DMS53 (cell line): ENCODE results near the gene SLC30A10.
"Not testable (repeated sequence)": the region's sequence is repeated elsewhere in the genome, so short reads cannot be mapped to it uniquely, and the experiment has no call there.

Experiments
- DNase-seq: peaks from one replicate; lab custom pipeline; 2025; lab: John Stamatoyannopoulos, UW

Gene SLC30A10

GRCh38 chr1:219891846-219892245 lies 36.5 kb downstream of the SLC30A10 start:
- DNase-seq: not testable (repeated sequence)

DNA sequence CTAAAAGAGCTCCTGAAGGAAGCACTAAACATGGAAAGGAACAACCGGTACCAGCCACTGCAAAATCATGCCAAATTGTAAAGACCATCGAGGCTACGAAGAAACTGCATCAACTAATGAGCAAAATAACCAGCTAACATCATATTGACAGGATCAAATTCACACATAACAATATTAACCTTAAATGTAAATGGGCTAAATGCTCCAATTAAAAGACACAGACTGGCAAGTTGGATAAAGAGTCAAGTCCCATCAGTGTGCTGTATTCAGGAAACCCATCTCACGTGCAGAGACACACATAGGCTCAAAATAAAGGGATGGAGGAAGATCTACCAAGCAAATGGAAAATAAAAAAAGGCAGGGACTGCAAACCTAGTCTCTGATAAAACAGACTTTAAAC lies 39.7 kb downstream of the SLC30A10 start:
- DNase-seq: not testable (repeated sequence)

DNA sequence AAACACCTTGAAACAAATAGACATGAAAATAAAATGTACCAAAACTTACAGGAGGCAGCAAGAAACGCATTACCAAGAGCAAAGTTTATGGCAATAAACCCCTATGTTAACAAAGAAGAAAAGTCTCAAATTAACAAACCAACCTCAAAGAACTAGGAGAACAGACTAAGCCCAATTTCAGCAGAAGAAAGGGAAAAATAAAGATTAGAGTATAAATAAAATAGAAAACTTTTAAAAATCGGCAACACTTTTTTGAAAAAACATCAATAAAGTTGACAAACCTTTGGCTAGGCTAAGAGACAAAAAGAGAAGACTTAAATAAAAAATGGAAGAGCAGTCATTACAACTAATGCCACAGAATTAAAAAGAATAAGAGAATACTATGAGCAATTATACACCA lies 42.7 kb downstream of the SLC30A10 start:
- no peak for DNase-seq

GRCh38 chr1:219883400-219884332 lies 44.7 kb downstream of the SLC30A10 start:
- no peak for DNase-seq

DNA sequence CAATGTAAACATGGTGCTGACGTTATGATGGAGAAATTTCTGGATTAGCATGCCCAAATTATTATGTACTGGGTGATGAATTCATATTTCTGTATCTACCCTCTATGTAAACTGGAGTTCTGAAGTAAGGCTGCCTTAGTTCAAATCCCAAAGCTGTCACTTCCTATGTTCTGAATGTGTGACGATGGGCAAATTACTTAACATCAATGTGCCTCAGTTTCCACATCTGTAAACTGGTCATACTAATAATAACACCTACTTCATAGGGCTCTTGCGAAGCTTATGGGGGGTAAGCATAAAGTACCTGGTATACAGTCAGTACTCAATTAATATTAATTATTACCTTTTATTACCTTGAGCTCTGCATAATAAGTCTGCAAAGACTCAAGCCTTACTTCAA lies 45.6 kb downstream of the SLC30A10 start:
- DNase-seq: no peak

- no peak for DNase-seq
These were observed 46.3 kb downstream of the SLC30A10 start for GRCh38 chr1:219882096-219882495.

DNA sequence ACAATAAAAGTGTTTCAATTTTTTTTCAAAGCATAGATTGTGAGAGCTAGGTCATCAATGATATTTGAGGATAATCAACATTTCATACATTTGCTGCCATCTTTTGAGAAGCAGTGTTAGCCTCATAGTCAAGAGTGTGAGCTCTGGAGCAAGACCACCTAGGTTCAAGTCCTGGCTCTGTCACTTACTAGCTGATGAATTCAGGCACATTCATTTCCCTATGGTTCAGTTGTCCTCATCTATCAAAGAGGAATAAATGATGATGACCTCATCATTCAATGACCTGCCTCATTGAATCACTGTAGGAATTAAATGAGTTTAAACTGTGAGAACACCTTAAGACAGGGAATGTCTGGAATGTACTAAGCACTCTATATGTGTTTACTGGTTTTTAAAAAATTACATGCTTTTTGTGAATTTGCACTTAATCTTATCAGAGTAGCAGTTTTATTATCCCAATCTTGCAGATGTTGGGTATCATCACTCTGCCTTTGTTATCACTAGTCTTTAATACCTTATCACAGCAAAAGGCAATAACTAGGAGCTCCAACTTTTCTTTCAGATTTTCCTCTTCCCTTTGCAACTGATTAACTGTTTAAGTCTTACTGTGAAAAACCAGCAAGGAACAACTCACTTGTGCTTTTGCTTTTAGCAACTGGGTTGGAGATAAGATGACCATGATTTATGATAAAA lies 47.4 kb downstream of the SLC30A10 start:
- DNase-seq: no peak

DNA sequence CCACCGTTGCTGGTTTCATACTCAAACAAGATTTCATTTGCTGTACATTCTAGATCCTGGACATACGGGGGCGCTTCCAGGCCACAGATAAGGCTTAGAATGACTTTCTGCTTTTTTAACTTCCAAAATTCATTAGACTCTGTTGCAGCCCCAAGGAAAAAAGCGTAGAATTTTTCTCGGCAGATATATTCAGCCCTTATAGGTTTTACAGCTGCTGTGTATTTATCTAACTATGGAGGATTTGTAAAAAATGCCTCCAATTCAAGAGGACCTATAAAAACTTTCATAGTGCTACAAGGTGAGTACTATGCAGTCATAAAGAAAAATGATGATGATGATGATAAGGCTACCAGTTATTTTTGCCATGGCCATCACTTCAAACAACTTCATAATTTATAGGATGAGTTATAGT lies 51.6 kb downstream of the SLC30A10 start:
- DNase-seq: peak; percentile 21

DNA sequence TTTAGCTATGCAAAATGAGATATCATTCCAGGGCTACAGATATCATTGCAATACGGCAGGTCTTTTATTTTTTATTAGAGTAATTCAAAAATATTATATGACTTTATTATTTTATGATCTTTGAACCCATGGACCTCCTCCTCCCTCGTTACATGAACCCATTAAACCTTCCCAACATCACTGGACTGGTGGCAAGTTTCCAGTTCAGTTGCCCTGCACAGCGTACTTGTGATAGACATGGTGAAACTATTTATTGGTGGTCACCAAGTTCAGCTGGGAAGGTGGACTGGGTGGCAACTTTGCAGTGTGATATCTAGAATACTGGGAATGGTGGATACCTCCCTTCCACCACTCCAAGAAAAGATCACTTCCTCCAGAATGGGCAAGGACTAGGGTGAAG lies 52.5 kb downstream of the SLC30A10 start:
- no peak for DNase-seq

DNA sequence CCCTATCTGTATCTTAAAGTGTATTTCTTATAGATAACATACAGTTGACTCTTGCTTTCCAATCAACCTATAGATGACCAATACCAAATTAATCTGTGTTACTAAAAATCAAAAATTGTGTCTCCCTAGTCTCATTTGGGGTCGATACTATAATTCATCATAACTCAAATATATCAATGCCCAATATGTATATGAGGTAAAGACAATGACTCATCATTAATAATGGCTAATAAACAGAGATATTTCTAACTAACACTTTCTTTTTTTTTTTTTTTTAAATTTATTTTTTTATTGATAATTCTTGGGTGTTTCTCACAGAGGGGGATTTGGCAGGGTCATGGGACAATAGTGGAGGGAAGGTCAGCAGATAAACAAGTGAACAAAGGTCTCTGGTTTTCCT lies 55.8 kb downstream of the SLC30A10 start:
- not testable (repeated sequence) for DNase-seq

- DNase-seq: peak; percentile 51
These were observed 56.8 kb downstream of the SLC30A10 start for GRCh38 chr1:219871427-219872057.

- DNase-seq: not testable (repeated sequence)
These were observed 59.7 kb downstream of the SLC30A10 start for GRCh38 chr1:219868615-219869014.
